Caco-2 (cell line): ENCODE data around the gene RPAP2. TPM values are rescaled to one million over a fixed set of nuclear protein-coding genes. Genes with fewer than 3 reads are reported as not detected.

Experiments used
- BruUV-seq: library from RNA; stranded (reverse); fragments of 400-500 nt; replicated peaks from 2 replicates; lab custom pipeline; 2021; lab: Mats Ljungman, UMichigan
- CTCF ChIA-PET: fragments of 300-600 bp; sonication (Branson Sonifier 250); formaldehyde crosslinking; loops from one replicate; lab custom pipeline; 2022; ENCODE audit warnings: antibody characterized with exemption; lab: Charles Lee
- POLR2A ChIA-PET: fragments of 300-600 bp; sonication (Branson Sonifier 250); formaldehyde crosslinking; loops from one replicate; lab custom pipeline; 2022; ENCODE audit warnings: antibody characterized with exemption; lab: Charles Lee
- DNase-seq, 2 experiments: peaks; one replicate each; pipeline versions ENCODE4 v3.0.0 to v3.0.0-alpha.2; 2020 to 2022
- H3K27me3 ChIP-seq: replicated peaks from 2 replicates; pipeline ENCODE4 v1.6.0; 2011; ENCODE audit warnings: low read length; ENCODE audit not compliant: control insufficient read depth, insufficient read depth
- H3K36me3 ChIP-seq: 2 replicates; pipeline ENCODE4 v1.5.1; 2011; ENCODE audit warnings: low read length; ENCODE audit not compliant: control insufficient read depth, insufficient read depth
- H3K4me1 ChIP-seq: fragments of 250-450 bp; sonication (Bioruptor Pico); 2 replicates; pipeline ENCODE4 v1.5.1; 2020; ENCODE audit warnings: mild to moderate bottlenecking
- H3K4me3 ChIP-seq: 2 replicates; pipeline ENCODE4 v1.5.1; 2011; ENCODE audit warnings: low read depth, mild to moderate bottlenecking, control low read depth, low read length
- H3K9me3 ChIP-seq: fragments of 250-450 bp; sonication (Bioruptor Pico); 2 replicates; pipeline ENCODE4 v1.5.1; 2020; ENCODE audit warnings: mild to moderate bottlenecking, moderate library complexity
- H3K27ac Mint-ChIP-seq: one replicate; pipeline ENCODE4 v1.8.0; 2022; ENCODE audit warnings: mixed read lengths; ENCODE audit not compliant: unreplicated experiment
- H3K27me3 Mint-ChIP-seq: one replicate; pipeline ENCODE4 v1.8.0; 2022; ENCODE audit warnings: mixed read lengths; ENCODE audit not compliant: insufficient read depth, unreplicated experiment
- H3K36me3 Mint-ChIP-seq: one replicate; pipeline ENCODE4 v1.8.0; 2022; ENCODE audit warnings: mild to moderate bottlenecking, mixed read lengths; ENCODE audit not compliant: insufficient read depth, unreplicated experiment
- H3K4me1 Mint-ChIP-seq: one replicate; pipeline ENCODE4 v1.8.0; 2022; ENCODE audit warnings: low read depth, mixed read lengths; ENCODE audit not compliant: unreplicated experiment
- H3K4me3 Mint-ChIP-seq: one replicate; pipeline ENCODE4 v1.8.0; 2022; ENCODE audit warnings: mild to moderate bottlenecking, moderate library complexity, mixed read lengths; ENCODE audit not compliant: unreplicated experiment
- H3K9me3 Mint-ChIP-seq: one replicate; pipeline ENCODE4 v1.8.0; 2022; ENCODE audit warnings: mixed read lengths; ENCODE audit not compliant: unreplicated experiment
- CTCF ChIP-seq, 2 experiments: fragments of 200-600 bp in 1 of 2; IDR thresholded peaks; 1 replicate in 1 of 2; 2 replicates in 1 of 2; pipeline versions ENCODE4 v1.5.1 to v1.8.0; 2011 to 2022; ENCODE audit warnings: antibody characterized with exemption in 1 of 2, control low read depth in 1 of 2, inconsistent platforms in 1 of 2, low read depth in 1 of 2, low read length in 1 of 2, mild to moderate bottlenecking in 1 of 2, moderate library complexity in 1 of 2; ENCODE audit not compliant: insufficient read depth in 1 of 2, severe bottlenecking in 1 of 2, unreplicated experiment in 1 of 2
- intact Hi-C: fragments of 100-400 bp; cut with micrococcal nuclease; formaldehyde crosslinking; loops from one replicate; pipeline ENCODE4 v1.10.0; 2022; ENCODE audit not compliant: unreplicated experiment
- total RNA-seq: library from RNA; stranded (reverse); gene quantifications from 2 replicates; pipeline ENCODE4 v1.2.3, GENCODE V29; 2022

The RPAP2 gene
- total RNA-seq, 1 experiment from 2014 or later: 16.8 TPM

DNA sequence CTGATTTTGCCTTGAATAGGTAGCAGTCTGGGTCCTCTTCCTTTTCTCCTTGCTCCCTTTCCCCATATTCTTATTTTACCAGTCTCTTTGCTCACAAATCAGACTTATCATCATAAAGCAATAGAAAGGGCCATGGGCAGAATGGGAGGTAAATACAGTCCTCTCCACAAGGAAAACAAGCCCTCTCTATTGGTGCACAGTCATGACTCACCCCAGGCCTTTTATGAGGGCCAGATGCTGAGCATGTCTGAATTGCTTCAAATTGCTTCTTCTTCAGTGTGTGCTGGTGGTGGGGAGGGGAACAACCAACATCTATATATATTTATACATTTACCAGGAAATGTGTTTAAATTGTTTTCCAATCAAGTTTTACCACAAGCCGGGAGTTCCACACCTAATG is 112.7 kb downstream of the RPAP2 start:
- CTCF ChIA-PET: no interaction called here
- BruUV-seq: no TSS peak
- Histone ChIP-seq H3K4me3 (no peak overlapping the region), H3K36me3 (no peaks in the 10 kb centered on the region), H3K27me3 (no peaks in the 10 kb centered on the region), H3K9me3 (no peaks in the 10 kb centered on the region), H3K4me1 (no peaks in the 10 kb centered on the region)
- peak in 1 of 2 experiments; percentile 1 for DNase-seq
- Mint-ChIP-seq H3K36me3 (no peaks in the 10 kb centered on the region), H3K27ac (no peak overlapping the region), H3K9me3 (no peaks in the 10 kb centered on the region), H3K27me3 (no peaks in the 10 kb centered on the region), H3K4me3 (no peak overlapping the region), H3K4me1 (no peaks in the 10 kb centered on the region)
- POLR2A ChIA-PET: no interaction called here
- TF ChIP-seq CTCF (IDR thresholded peaks at IDR 0.05; ENCODE audit: insufficient read depth in 1 of 2, low read depth in 1 of 2, low read length in 1 of 2, severe bottlenecking in 1 of 2, unreplicated experiment in 1 of 2): no peak
- intact Hi-C loops: no loop called here

- H3K4me1 Mint-ChIP-seq: peaks cover 7% of the 10 kb centered on the region
- H3K4me3 Mint-ChIP-seq: no peak overlapping the region
- Histone ChIP-seq H3K9me3 (no peaks in the 10 kb centered on the region), H3K4me1 (no peaks in the 10 kb centered on the region), H3K4me3 (no peak overlapping the region), H3K36me3 (no peaks in the 10 kb centered on the region), H3K27me3 (no peaks in the 10 kb centered on the region)
- BruUV-seq: no TSS peak
- no peaks in the 10 kb centered on the region for H3K27me3 Mint-ChIP-seq
- CTCF ChIA-PET: no interaction called here
- DNase-seq: no peak
- POLR2A ChIA-PET: no interaction called here
- no peaks in the 10 kb centered on the region for H3K36me3 Mint-ChIP-seq
- H3K9me3 Mint-ChIP-seq: no peaks in the 10 kb centered on the region
- TF ChIP-seq CTCF (IDR thresholded peaks at IDR 0.05; ENCODE audit: insufficient read depth in 1 of 2, low read depth in 1 of 2, low read length in 1 of 2, severe bottlenecking in 1 of 2, unreplicated experiment in 1 of 2): no peak
- H3K27ac Mint-ChIP-seq: no peak overlapping the region
- intact Hi-C loops: no loop called here
Measured at GRCh38 chr1:92419642-92420041, 120.8 kb downstream of the RPAP2 start.

- BruUV-seq: no TSS peak
- Mint-ChIP-seq H3K4me1 (no peaks in the 10 kb centered on the region), H3K9me3 (no peaks in the 10 kb centered on the region), H3K27me3 (no peaks in the 10 kb centered on the region), H3K4me3 (no peak overlapping the region), H3K36me3 (no peaks in the 10 kb centered on the region), H3K27ac (no peak overlapping the region)
- POLR2A ChIA-PET: no interaction called here
- Histone ChIP-seq H3K27me3 (no peaks in the 10 kb centered on the region), H3K9me3 (no peaks in the 10 kb centered on the region), H3K36me3 (no peaks in the 10 kb centered on the region), H3K4me3 (no peak overlapping the region), H3K4me1 (no peaks in the 10 kb centered on the region)
- DNase-seq: no peak
- no peak for TF ChIP-seq CTCF (IDR thresholded peaks at IDR 0.05; ENCODE audit: insufficient read depth in 1 of 2, low read depth in 1 of 2, low read length in 1 of 2, severe bottlenecking in 1 of 2, unreplicated experiment in 1 of 2)
- intact Hi-C loops: no loop called here
- CTCF ChIA-PET: no interaction called here
Measured at GRCh38 chr1:92424381-92424780, 125.5 kb downstream of the RPAP2 start.
